Caco-2 (cell line): ENCODE data around the gene MYH9. TPM values are rescaled to one million over a fixed set of nuclear protein-coding genes. Genes with fewer than 3 reads are reported as not detected.
A peak's percentile ranks its signal among the peaks of the same experiment; 100 is the strongest.

ENCODE experiments used
- BruUV-seq: library from RNA; stranded (reverse); fragments of 400-500 nt; replicated peaks from 2 replicates; lab custom pipeline; 2021; lab: Mats Ljungman, UMichigan
- CTCF ChIA-PET: fragments of 300-600 bp; sonication (Branson Sonifier 250); formaldehyde crosslinking; loops from one replicate; lab custom pipeline; 2022; ENCODE audit warnings: antibody characterized with exemption; lab: Charles Lee
- POLR2A ChIA-PET: fragments of 300-600 bp; sonication (Branson Sonifier 250); formaldehyde crosslinking; loops from one replicate; lab custom pipeline; 2022; ENCODE audit warnings: antibody characterized with exemption; lab: Charles Lee
- DNase-seq, 2 experiments: peaks; one replicate each; pipeline versions ENCODE4 v3.0.0 to v3.0.0-alpha.2; 2020 to 2022
- H3K27me3 ChIP-seq: replicated peaks from 2 replicates; pipeline ENCODE4 v1.6.0; 2011; ENCODE audit warnings: low read length; ENCODE audit not compliant: control insufficient read depth, insufficient read depth
- H3K36me3 ChIP-seq: 2 replicates; pipeline ENCODE4 v1.5.1; 2011; ENCODE audit warnings: low read length; ENCODE audit not compliant: control insufficient read depth, insufficient read depth
- H3K4me1 ChIP-seq: fragments of 250-450 bp; sonication (Bioruptor Pico); 2 replicates; pipeline ENCODE4 v1.5.1; 2020; ENCODE audit warnings: mild to moderate bottlenecking
- H3K4me3 ChIP-seq: 2 replicates; pipeline ENCODE4 v1.5.1; 2011; ENCODE audit warnings: low read depth, mild to moderate bottlenecking, control low read depth, low read length
- H3K9me3 ChIP-seq: fragments of 250-450 bp; sonication (Bioruptor Pico); 2 replicates; pipeline ENCODE4 v1.5.1; 2020; ENCODE audit warnings: mild to moderate bottlenecking, moderate library complexity
- H3K27ac Mint-ChIP-seq: one replicate; pipeline ENCODE4 v1.8.0; 2022; ENCODE audit warnings: mixed read lengths; ENCODE audit not compliant: unreplicated experiment
- H3K27me3 Mint-ChIP-seq: one replicate; pipeline ENCODE4 v1.8.0; 2022; ENCODE audit warnings: mixed read lengths; ENCODE audit not compliant: insufficient read depth, unreplicated experiment
- H3K36me3 Mint-ChIP-seq: one replicate; pipeline ENCODE4 v1.8.0; 2022; ENCODE audit warnings: mild to moderate bottlenecking, mixed read lengths; ENCODE audit not compliant: insufficient read depth, unreplicated experiment
- H3K4me1 Mint-ChIP-seq: one replicate; pipeline ENCODE4 v1.8.0; 2022; ENCODE audit warnings: low read depth, mixed read lengths; ENCODE audit not compliant: unreplicated experiment
- H3K4me3 Mint-ChIP-seq: one replicate; pipeline ENCODE4 v1.8.0; 2022; ENCODE audit warnings: mild to moderate bottlenecking, moderate library complexity, mixed read lengths; ENCODE audit not compliant: unreplicated experiment
- H3K9me3 Mint-ChIP-seq: one replicate; pipeline ENCODE4 v1.8.0; 2022; ENCODE audit warnings: mixed read lengths; ENCODE audit not compliant: unreplicated experiment
- CTCF ChIP-seq, 2 experiments: fragments of 200-600 bp in 1 of 2; IDR thresholded peaks; 1 replicate in 1 of 2; 2 replicates in 1 of 2; pipeline versions ENCODE4 v1.5.1 to v1.8.0; 2011 to 2022; ENCODE audit warnings: antibody characterized with exemption in 1 of 2, control low read depth in 1 of 2, inconsistent platforms in 1 of 2, low read depth in 1 of 2, low read length in 1 of 2, mild to moderate bottlenecking in 1 of 2, moderate library complexity in 1 of 2; ENCODE audit not compliant: insufficient read depth in 1 of 2, severe bottlenecking in 1 of 2, unreplicated experiment in 1 of 2
- intact Hi-C: fragments of 100-400 bp; cut with micrococcal nuclease; formaldehyde crosslinking; loops from one replicate; pipeline ENCODE4 v1.10.0; 2022; ENCODE audit not compliant: unreplicated experiment
- total RNA-seq: library from RNA; stranded (reverse); gene quantifications from 2 replicates; pipeline ENCODE4 v1.2.3, GENCODE V29; 2022

The MYH9 gene
- total RNA-seq, 1 experiment from 2014 or later = 513 TPM

DNA sequence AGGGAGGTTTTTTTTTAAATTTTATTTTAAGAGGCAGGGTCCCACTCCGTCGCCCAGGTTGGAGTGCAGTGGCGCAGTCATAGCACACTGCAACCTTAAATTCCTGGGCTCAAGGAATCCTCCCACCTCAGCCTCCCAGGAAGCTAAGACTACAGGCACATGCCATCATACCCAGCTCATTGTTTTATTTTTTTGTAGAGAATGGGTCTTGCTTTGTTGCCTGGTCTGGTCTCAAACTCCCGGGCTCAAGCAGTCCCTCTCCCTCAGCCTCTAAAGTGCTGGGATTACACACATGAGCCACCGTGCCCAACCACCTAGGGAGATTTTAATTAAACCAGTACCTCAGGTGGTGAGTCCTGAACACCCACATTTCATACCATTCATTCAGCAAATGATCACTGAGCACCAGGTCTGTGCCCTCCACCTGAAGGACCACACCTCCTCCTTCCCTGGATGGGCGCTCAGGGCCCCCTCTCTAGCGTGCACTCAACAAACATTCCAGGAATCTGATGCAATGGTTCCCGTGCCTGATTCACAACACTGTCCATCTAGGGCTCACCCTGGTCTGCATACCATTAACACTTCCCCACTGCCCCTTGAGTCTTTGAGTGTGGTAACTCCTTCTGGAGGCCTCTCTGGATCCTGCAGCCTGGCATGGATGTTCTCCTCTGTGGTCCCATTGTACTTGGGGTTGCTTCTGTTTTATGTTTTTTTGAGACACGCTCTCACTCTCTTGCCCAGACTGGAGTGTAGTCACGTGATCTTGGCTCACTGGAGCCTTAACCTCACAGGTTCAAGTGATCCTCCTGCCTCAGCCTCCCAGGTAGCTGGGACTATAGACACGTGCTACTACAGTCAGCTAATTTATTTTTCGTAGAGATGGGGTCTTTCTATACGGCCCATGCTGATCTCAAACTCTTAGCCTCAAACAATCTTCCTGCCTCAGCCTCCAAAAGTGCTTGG is 9.6 kb upstream of the MYH9 start:
- no peaks in the 10 kb centered on the region for H3K36me3 ChIP-seq
- TF ChIP-seq CTCF (IDR thresholded peaks at IDR 0.05; ENCODE audit: insufficient read depth in 1 of 2, low read depth in 1 of 2, low read length in 1 of 2, severe bottlenecking in 1 of 2, unreplicated experiment in 1 of 2) = no peak
- H3K4me3 ChIP-seq = no peak overlapping the region
- POLR2A ChIA-PET = interaction anchor here (0.6 to 1.2 kb wide), 4 partner anchors 9 to 182 kb away, joined by 3 to 4 read pairs (median 4); partner anchors contain the start of gene MYH9
- H3K4me1 ChIP-seq = peaks cover 51% of the 10 kb centered on the region
- H3K4me3 Mint-ChIP-seq = peak overlapping the region; percentile 47
- no peaks in the 10 kb centered on the region for H3K9me3 ChIP-seq
- peak overlapping the region; percentile 93 for H3K27ac Mint-ChIP-seq
- DNase-seq = peak; percentile 67 to 75
- BruUV-seq = TSS peak; percentile 96
- intact Hi-C loops = no loop called here
- H3K36me3 Mint-ChIP-seq = peaks cover 6% of the 10 kb centered on the region
- no peaks in the 10 kb centered on the region for H3K27me3 ChIP-seq
- H3K4me1 Mint-ChIP-seq = peaks cover 44% of the 10 kb centered on the region
- CTCF ChIA-PET = no interaction called here
- no peaks in the 10 kb centered on the region for H3K27me3 Mint-ChIP-seq
- H3K9me3 Mint-ChIP-seq = no peaks in the 10 kb centered on the region

- no peak for TF ChIP-seq CTCF (IDR thresholded peaks at IDR 0.05; ENCODE audit: insufficient read depth in 1 of 2, low read depth in 1 of 2, low read length in 1 of 2, severe bottlenecking in 1 of 2, unreplicated experiment in 1 of 2)
Observed at GRCh38 chr22:36395915-36396314, 8.1 kb upstream of the MYH9 start.

GRCh38 chr22:36395055-36395849 is 7.5 kb upstream of the MYH9 start:
- ChIA-PET CTCF (no interaction called here), POLR2A (no interaction called here)
- Histone ChIP-seq H3K27me3 (no peaks in the 10 kb centered on the region), H3K4me3 (no peak overlapping the region), H3K36me3 (no peaks in the 10 kb centered on the region), H3K4me1 (peaks cover 51% of the 10 kb centered on the region), H3K9me3 (no peaks in the 10 kb centered on the region)
- Mint-ChIP-seq H3K36me3 (peaks cover 6% of the 10 kb centered on the region), H3K27ac (peak overlapping the region; percentile 43), H3K9me3 (no peaks in the 10 kb centered on the region), H3K4me1 (peaks cover 52% of the 10 kb centered on the region), H3K4me3 (no peak overlapping the region), H3K27me3 (no peaks in the 10 kb centered on the region)
- no TSS peak for BruUV-seq
- intact Hi-C loops = no loop called here
- TF ChIP-seq CTCF (IDR thresholded peaks at IDR 0.05; ENCODE audit: insufficient read depth in 1 of 2, low read depth in 1 of 2, low read length in 1 of 2, severe bottlenecking in 1 of 2, unreplicated experiment in 1 of 2) = no peak
- no peak for DNase-seq

More at GRCh38 chr22:36395915-36396314, 8.1 kb upstream of the MYH9 start:
- no peaks in the 10 kb centered on the region for H3K27me3 Mint-ChIP-seq
- H3K27me3 ChIP-seq = no peaks in the 10 kb centered on the region
- no TSS peak for BruUV-seq
- POLR2A ChIA-PET = interaction anchor here (1.2 kb wide), 1 partner anchor 8 kb away, joined by 4 read pairs; the partner anchor contains the start of gene MYH9
- peaks cover 6% of the 10 kb centered on the region for H3K36me3 Mint-ChIP-seq
- peak overlapping the region; percentile 93 for H3K27ac Mint-ChIP-seq
- H3K9me3 ChIP-seq = no peaks in the 10 kb centered on the region
- DNase-seq = peak in 1 of 2 experiments; percentile 45
- intact Hi-C loops = no loop called here
- peaks cover 52% of the 10 kb centered on the region for H3K4me1 Mint-ChIP-seq
- H3K4me3 ChIP-seq = no peak overlapping the region
- H3K36me3 ChIP-seq = no peaks in the 10 kb centered on the region
- H3K9me3 Mint-ChIP-seq = no peaks in the 10 kb centered on the region
- peaks cover 51% of the 10 kb centered on the region for H3K4me1 ChIP-seq
- peak overlapping the region; percentile 54 for H3K4me3 Mint-ChIP-seq
- CTCF ChIA-PET = no interaction called here
